ENCODE measurements around the gene TGFBI.
A peak's percentile ranks its signal among the peaks of the same experiment; 100 is the strongest.

TGFBI gene

DNA sequence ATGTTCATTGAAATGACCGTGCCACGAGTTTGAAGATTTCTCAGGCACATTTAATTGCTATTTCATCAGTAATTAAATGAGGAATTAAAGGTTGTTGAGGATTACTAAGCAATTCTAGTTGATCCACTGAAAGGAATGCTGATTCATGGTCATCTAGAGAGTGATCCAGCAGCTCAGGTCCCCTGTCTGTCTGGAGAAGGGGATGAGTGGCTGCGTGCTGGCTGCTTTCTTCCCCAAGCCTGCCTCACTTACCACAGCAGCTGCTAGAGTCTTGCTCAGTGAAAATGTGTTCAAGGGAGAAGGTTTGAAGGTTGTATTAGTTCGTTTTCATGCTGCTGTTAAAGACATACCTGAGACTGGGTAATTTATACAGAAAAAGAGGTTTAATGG is 7.8 kb upstream of the TGFBI start:
- no peak overlapping the region for H3K4me3 ChIP-seq (ENCODE audit: low read depth, low read length)
- DNase-seq (ENCODE audit: low read depth) = peak; percentile 49
- TF ChIP-seq MYC (IDR thresholded peaks at IDR 0.05; ENCODE audit: low read depth, low read length) (no peak), POLR2A (IDR thresholded peaks at IDR 0.05; ENCODE audit: extremely low read depth, insufficient read length) (no peak)
- TF ChIP-seq, protein P1, sequence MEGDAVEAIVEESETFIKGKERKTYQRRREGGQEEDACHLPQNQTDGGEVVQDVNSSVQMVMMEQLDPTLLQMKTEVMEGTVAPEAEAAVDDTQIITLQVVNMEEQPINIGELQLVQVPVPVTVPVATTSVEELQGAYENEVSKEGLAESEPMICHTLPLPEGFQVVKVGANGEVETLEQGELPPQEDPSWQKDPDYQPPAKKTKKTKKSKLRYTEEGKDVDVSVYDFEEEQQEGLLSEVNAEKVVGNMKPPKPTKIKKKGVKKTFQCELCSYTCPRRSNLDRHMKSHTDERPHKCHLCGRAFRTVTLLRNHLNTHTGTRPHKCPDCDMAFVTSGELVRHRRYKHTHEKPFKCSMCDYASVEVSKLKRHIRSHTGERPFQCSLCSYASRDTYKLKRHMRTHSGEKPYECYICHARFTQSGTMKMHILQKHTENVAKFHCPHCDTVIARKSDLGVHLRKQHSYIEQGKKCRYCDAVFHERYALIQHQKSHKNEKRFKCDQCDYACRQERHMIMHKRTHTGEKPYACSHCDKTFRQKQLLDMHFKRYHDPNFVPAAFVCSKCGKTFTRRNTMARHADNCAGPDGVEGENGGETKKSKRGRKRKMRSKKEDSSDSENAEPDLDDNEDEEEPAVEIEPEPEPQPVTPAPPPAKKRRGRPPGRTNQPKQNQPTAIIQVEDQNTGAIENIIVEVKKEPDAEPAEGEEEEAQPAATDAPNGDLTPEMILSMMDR (IDR thresholded peaks at IDR 0.05; ENCODE audit: low read depth, low read length) = no peak
- TF ChIP-seq, protein P2, sequence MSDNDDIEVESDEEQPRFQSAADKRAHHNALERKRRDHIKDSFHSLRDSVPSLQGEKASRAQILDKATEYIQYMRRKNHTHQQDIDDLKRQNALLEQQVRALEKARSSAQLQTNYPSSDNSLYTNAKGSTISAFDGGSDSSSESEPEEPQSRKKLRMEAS (IDR thresholded peaks at IDR 0.05; ENCODE audit: low read depth, low read length) = no peak

DNA sequence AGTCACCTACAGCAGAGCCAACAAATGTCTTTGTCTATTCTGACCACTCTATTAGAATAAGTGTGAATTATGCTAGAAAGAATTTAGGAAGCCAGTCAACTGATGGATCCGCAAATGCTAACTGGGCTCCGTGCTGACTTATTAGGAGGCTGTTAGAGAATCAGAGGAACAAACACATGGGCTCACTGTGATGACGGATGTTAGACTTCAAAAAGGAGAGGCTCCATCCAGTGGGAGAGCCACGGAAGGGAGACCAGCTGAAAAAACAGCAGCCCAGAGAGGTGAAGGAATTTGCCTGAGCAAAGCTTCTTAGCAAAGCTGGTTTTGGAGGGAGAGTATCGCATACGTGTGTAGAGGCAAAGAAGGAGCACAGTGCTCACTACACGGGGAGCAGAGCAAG is 5.8 kb upstream of the TGFBI start:
- DNase-seq (ENCODE audit: low read depth) = no peak
- no peak for TF ChIP-seq POLR2A (IDR thresholded peaks at IDR 0.05; ENCODE audit: extremely low read depth, insufficient read length)
- TF ChIP-seq, protein P2 (IDR thresholded peaks at IDR 0.05; ENCODE audit: low read depth, low read length) = no peak
- no peak overlapping the region for H3K4me3 ChIP-seq (ENCODE audit: low read depth, low read length)

DNA sequence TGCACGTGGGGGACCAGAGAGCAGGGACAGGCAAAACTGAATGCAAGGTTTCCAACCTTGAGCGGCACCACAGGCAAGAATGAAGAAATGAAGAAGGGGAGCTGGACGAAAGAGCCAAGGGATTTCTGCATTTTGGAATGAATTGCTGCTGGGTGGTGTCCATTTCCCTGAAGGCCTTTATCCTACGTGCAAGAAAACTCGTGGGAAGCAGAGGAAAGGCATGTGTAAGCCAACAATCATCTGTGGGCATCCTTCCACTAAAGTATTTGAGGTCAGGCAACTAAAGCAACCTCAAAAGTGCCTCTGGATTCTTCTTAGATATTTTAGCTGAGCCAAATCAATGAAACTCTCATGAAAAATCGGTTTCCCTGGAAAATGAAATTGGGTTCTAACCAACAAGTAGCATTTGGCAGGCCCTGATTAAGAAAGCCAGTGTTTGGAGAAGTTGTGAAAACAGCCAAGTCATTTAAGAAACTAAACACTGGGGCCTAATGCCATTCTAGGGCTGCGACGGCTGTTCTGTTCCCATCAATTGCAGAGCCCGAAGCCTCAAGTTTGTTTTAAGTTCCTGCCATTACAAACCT is 4.7 kb upstream of the TGFBI start:
- no peak for TF ChIP-seq POLR2A (IDR thresholded peaks at IDR 0.05; ENCODE audit: extremely low read depth, insufficient read length)
- H3K4me3 ChIP-seq (ENCODE audit: low read depth, low read length) = no peak overlapping the region
- no peak for DNase-seq (ENCODE audit: low read depth)

DNA sequence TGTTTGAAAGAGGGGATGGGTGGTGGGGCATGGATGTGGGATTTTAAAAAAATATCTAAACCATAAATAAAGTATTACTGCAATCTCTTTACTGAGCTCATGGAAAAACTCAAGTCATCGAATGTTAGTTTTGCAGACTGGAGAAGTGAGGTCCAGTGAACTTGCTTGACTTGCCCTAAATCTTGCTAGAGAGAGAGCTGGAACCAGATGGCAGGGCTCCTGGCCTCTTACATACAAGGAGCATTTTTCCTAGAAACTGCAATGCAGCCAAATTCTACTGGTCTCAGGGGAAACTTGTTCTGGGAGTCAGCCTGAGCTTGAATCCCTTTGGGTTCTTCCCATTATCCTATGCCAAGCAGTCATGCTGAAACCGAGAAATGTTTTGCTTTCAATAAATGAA is 2.9 kb upstream of the TGFBI start:
- no peak for DNase-seq (ENCODE audit: low read depth)
- TF ChIP-seq, protein P2 (IDR thresholded peaks at IDR 0.05; ENCODE audit: low read depth, low read length) = no peak
- no peak overlapping the region for H3K4me3 ChIP-seq (ENCODE audit: low read depth, low read length)

DNA sequence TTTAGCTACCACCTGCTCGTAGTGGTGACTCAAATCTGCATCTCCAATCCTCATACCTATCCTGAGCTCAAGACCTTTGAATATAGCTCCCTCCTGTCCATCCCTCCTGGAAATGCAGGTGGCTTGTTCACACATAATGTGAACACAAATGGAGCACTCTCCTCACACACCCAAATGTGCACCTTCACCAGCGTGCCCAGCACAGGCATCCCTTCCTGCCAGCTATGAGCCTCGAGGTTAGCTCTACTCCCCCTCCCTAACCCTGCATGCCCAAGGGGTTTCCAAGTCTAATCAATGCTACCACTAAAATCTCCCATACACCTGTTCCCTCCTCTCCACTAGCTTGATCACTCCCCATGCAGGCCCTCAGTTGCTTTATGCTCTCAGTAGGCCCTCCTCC is 2.2 kb upstream of the TGFBI start:
- H3K4me3 ChIP-seq (ENCODE audit: low read depth, low read length) = no peak overlapping the region
- no peak for TF ChIP-seq POLR2A (IDR thresholded peaks at IDR 0.05; ENCODE audit: extremely low read depth, insufficient read length)
- no peak for DNase-seq (ENCODE audit: low read depth)

DNA sequence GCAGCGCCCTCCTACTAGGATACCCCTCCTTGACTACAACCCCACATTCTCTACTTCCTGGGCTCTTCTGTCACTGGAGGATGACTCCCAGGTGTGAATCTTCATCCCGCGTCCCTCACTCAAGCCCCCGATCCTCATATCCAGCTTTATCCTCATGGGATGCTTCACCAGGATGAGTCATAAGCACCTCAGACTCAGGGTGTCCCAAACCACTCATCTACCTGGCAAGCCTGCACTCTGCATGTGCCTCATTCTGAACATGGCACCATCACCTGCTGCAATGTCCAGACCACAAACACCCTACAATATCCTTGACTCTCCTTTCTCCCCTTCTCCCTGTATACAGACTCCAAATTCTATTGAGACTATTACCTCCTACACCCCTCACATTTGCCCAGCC is 1.5 kb upstream of the TGFBI start:
- TF ChIP-seq MYC (IDR thresholded peaks at IDR 0.05; ENCODE audit: low read depth, low read length) = no peak
- TF ChIP-seq, protein P1 (IDR thresholded peaks at IDR 0.05; ENCODE audit: low read depth, low read length) = no peak
- no peak for TF ChIP-seq POLR2A (IDR thresholded peaks at IDR 0.05; ENCODE audit: extremely low read depth, insufficient read length)
- TF ChIP-seq, protein P2 (IDR thresholded peaks at IDR 0.05; ENCODE audit: low read depth, low read length) = no peak

DNA sequence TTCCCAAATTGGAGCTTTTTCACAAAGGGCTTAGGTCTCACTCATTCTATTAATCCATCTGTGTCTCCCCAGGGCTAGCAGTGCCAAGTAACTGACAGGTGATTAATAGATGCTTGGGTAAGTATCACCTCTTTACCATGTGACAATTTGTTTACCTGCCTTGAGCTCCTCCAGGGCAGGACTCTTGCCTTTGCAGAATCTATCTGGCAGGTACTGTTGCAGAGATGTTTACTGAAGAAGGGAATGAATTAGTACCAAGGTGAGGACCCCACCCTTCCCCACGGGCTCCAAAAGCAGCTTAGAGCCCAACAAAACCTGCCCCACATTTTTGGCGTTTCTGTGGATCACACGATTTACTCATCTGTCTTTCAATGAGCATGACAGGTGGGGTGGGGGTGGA is 698 bp upstream of the TGFBI start:
- no peak for TF ChIP-seq MYC (IDR thresholded peaks at IDR 0.05; ENCODE audit: low read depth, low read length)
- TF ChIP-seq, protein P2 (IDR thresholded peaks at IDR 0.05; ENCODE audit: low read depth, low read length) = no peak
- TF ChIP-seq, protein P1 (IDR thresholded peaks at IDR 0.05; ENCODE audit: low read depth, low read length) = no peak
- no peak for TF ChIP-seq POLR2A (IDR thresholded peaks at IDR 0.05; ENCODE audit: extremely low read depth, insufficient read length)
- H3K4me3 ChIP-seq (ENCODE audit: low read depth, low read length) = no peak overlapping the region

More for the DNA sequence above, 1.5 kb upstream of the TGFBI start:
- DNase-seq (ENCODE audit: low read depth) = no peak
- no peak overlapping the region for H3K4me3 ChIP-seq (ENCODE audit: low read depth, low read length)

DNA sequence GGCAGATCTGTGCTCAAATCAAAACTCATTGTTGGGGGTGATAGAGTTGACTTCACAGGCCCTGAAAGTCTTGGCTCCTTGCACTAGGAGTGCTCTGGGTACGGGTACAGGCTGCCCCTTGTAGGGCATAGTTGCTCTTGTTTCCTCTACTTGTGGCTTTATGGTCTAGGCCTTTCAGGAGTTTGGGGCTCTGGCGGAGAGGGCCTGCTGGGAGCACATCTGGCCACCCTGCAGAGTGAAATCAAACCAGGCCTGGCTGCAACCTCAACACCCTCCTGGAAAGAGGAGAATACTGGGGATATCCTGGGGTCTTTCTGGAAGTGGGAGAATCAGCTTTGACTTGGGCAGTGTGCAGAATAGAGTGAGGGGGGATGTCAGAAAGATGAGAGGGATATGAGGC is 1.5 kb downstream of the TGFBI start:
- no peak for TF ChIP-seq POLR2A (IDR thresholded peaks at IDR 0.05; ENCODE audit: extremely low read depth, insufficient read length)
- TF ChIP-seq, protein P2 (IDR thresholded peaks at IDR 0.05; ENCODE audit: low read depth, low read length) = no peak
- TF ChIP-seq, protein P1 (IDR thresholded peaks at IDR 0.05; ENCODE audit: low read depth, low read length) = no peak
- TF ChIP-seq MYC (IDR thresholded peaks at IDR 0.05; ENCODE audit: low read depth, low read length) = no peak
- DNase-seq (ENCODE audit: low read depth) = no peak
- no peak overlapping the region for H3K4me3 ChIP-seq (ENCODE audit: low read depth, low read length)

More for the DNA sequence above, 698 bp upstream of the TGFBI start:
- no peak for DNase-seq (ENCODE audit: low read depth)

Data from NB4 (cell line).